Testis (tissue), 3 donors: ENCODE results near the gene FANCG. TPM values are rescaled to one million over a fixed set of nuclear protein-coding genes. Genes with fewer than 3 reads are reported as not detected.

Experiments used
- DNase-seq: peaks from one replicate; pipeline ENCODE4 v3.0.0-alpha.2; 2019
- H3K27ac ChIP-seq, 2 donors: fragments of 200-600 bp; sonication (generic); one replicate each; pipeline ENCODE4 v1.5.1; 2019
- H3K27me3 ChIP-seq: fragments of 200-600 bp; sonication (generic); one replicate; pipeline ENCODE4 v1.5.1; 2019
- H3K36me3 ChIP-seq: fragments of 200-600 bp; sonication (generic); one replicate; pipeline ENCODE4 v1.5.1; 2017; ENCODE audit warnings: low read depth; ENCODE audit errors: missing control alignments
- H3K4me1 ChIP-seq: fragments of 200-600 bp; sonication (generic); one replicate; pipeline ENCODE4 v1.5.1; 2019
- H3K4me3 ChIP-seq, 2 donors: fragments of 200-600 bp; sonication (generic); one replicate each; pipeline ENCODE4 v1.5.1; 2017 to 2019
- H3K9me3 ChIP-seq: fragments of 200-600 bp; sonication (generic); one replicate; pipeline ENCODE4 v1.5.1; 2017
- CTCF ChIP-seq, 3 experiments: fragments of 450-650 bp in 2 of 3; fragments of 200-600 bp in 1 of 3; sonication (generic) in 1 of 3; IDR thresholded peaks; one replicate each; pipeline ENCODE4 v1.5.1; 2016 to 2019; ENCODE audit warnings: antibody characterized with exemption in 3 of 3, mild to moderate bottlenecking in 2 of 3, moderate library complexity in 1 of 3
- POLR2A ChIP-seq: fragments of 450-650 bp; IDR thresholded peaks from one replicate; pipeline ENCODE4 v1.6.1; 2017; ENCODE audit warnings: antibody characterized with exemption, mild to moderate bottlenecking, moderate library complexity
- whole genome bisulfite sequencing, 2 donors: methylation state at CpG; one replicate each; pipeline ENCODE4 v1.1.5; 2018; 5-methylcytosine and 5-hydroxymethylcytosine counted together
- intact Hi-C: fragments of 100-400 bp; cut with DNase I; formaldehyde crosslinking; loops from one replicate; pipeline ENCODE4 v1.15.1; 2023; ENCODE audit warnings: low total_unique reads
- polyA plus RNA-seq: library from polyadenylated mRNA; stranded (reverse); fragments of 350-450 nt; fragmentation: Illumina TruSeq; extraction: RNeasy Lipid Tissue Mini Kit (QIAGEN cat#74804); gene quantifications from one replicate; pipeline ENCODE4 v1.2.3, GENCODE V29; 2014; ENCODE audit warnings: low read depth, low replicate concordance; ENCODE audit not compliant: insufficient read depth
- total RNA-seq, 2 donors: library from RNA; depleted of rRNA; stranded (reverse); fragments of >200 nt; gene quantifications; one replicate each; pipeline ENCODE4 v1.2.3, GENCODE V29; 2016

The FANCG gene
- total and polyA plus RNA-seq, 3 donors from 2014 or later: 25.5 to 57.2 (median 32.3) TPM

- DNase-seq: peak; percentile 54
- H3K4me1 ChIP-seq: peaks cover 41% of the 10 kb centered on the region
- TF ChIP-seq CTCF (IDR thresholded peaks at IDR 0.05) (no peak), POLR2A (no peak)
Measured at GRCh38 chr9:35114840-35115628, 35.3 kb upstream of the FANCG start.

DNA sequence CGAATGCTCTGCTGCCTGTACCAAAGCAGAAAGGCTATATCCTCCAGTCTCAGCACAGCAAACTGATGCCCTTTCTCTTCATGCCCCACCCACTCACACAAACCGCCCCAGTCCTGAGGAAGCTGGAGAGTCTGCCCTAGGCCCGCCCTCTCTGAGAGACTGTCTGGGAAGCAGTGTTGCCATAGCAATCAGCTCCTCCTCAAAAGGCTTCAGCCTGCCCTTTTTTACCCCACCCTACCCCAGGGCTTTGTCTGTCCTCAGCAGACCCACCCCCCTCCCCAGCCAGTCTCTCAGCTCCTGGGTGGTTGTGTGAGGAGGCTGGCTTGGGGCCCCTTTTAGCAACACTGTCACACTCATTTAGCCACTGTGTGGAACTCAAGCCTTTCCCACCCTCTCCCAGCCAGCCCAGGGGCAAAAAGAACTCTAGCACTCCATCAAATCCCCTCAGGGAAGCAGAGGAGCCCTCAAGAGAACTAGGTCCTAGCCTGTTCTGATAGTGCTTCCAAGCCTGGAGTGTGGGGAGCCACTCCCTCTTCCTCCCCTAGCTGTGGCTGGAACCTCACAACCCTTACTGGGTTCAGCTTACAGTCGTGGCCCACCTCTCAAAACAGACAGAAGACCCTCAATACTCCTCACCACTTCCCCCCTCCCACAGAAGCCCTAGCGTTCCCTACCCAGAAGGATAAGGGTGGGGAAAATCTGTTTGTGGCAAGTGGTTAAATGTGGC is 34.5 kb upstream of the FANCG start:
- intact Hi-C loops: loop anchor here (10.0 kb wide), 2 partner anchors 361 to 441 kb away; no protein-coding TSS in a partner anchor
- H3K27ac ChIP-seq: peak overlapping the region; percentile 69 to 94
- no peak for TF ChIP-seq POLR2A
- H3K4me1 ChIP-seq: peaks cover 41% of the 10 kb centered on the region
- H3K36me3 ChIP-seq: no peaks in the 10 kb centered on the region
- no peaks in the 10 kb centered on the region for H3K9me3 ChIP-seq
- 14 to 28% methylated on average over 4 to 5 of the region's 5 CpGs for WGBS, 2 donors
- H3K4me3 ChIP-seq: peak overlapping the region in 1 of 2 donors; percentile 65
- DNase-seq: peak; percentile 89
- no peaks in the 10 kb centered on the region for H3K27me3 ChIP-seq

More at GRCh38 chr9:35114840-35115628, 35.3 kb upstream of the FANCG start:
- Histone ChIP-seq H3K27me3 (no peaks in the 10 kb centered on the region), H3K27ac (peak overlapping the region; percentile 69 to 94), H3K36me3 (no peaks in the 10 kb centered on the region), H3K9me3 (no peaks in the 10 kb centered on the region), H3K4me3 (peak overlapping the region; percentile 50 to 65)
- intact Hi-C loops: loop anchor here (10.0 kb wide), 2 partner anchors 360 to 440 kb away; no protein-coding TSS in a partner anchor
- WGBS, 2 donors: 15 to 21% methylated on average over 9 to 12 of the region's 12 CpGs

DNA sequence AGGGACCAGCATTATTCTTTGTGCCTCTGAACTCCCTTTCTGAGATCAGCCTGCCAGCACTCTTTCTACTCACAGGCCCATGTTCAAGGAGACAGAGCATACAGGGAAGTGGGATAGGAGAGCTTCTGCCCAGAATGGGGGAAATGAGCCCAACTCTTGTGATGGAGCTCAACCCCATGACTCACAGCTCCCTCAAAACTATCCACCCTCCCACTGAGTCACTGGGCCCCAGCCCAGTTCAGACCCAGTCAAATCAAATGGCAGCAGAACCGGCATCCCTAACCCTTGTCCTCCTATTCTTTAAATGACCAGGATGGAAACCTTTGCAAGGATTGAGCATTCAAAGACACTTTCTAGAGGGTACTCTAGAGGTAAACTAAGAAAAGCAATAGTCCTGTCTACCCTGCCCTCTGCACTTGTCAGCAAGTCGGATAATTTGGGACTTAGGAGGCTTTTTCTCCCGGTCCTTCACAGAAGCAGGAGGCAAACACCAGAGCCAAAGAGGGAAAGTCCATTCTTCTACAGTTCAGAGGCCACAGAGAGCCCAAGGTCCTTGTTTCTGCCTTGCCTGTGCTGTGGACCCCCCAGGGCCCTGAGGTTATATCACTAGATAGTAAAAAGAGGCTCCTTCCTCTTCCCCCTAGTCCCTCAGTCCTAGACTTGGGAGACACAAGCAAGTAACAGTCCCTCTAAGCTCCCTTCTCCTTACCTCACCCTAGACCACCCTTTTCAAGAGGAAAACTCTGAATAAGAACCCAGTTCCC is 32.7 kb upstream of the FANCG start:
- peak overlapping the region; percentile 67 to 82 for H3K27ac ChIP-seq
- no peaks in the 10 kb centered on the region for H3K9me3 ChIP-seq
- peak; percentile 15 for DNase-seq
- WGBS, 2 donors: 73 to 74% methylated on average over 3 of the region's 3 CpGs
- no peak for TF ChIP-seq CTCF (IDR thresholded peaks at IDR 0.05)
- no peak for TF ChIP-seq POLR2A
- peaks cover 41% of the 10 kb centered on the region for H3K4me1 ChIP-seq
- no peak overlapping the region for H3K4me3 ChIP-seq
- no peaks in the 10 kb centered on the region for H3K36me3 ChIP-seq
- no peaks in the 10 kb centered on the region for H3K27me3 ChIP-seq
- intact Hi-C loops: loop anchor here (10.0 kb wide), 2 partner anchors 362 to 442 kb away; no protein-coding TSS in a partner anchor

DNA sequence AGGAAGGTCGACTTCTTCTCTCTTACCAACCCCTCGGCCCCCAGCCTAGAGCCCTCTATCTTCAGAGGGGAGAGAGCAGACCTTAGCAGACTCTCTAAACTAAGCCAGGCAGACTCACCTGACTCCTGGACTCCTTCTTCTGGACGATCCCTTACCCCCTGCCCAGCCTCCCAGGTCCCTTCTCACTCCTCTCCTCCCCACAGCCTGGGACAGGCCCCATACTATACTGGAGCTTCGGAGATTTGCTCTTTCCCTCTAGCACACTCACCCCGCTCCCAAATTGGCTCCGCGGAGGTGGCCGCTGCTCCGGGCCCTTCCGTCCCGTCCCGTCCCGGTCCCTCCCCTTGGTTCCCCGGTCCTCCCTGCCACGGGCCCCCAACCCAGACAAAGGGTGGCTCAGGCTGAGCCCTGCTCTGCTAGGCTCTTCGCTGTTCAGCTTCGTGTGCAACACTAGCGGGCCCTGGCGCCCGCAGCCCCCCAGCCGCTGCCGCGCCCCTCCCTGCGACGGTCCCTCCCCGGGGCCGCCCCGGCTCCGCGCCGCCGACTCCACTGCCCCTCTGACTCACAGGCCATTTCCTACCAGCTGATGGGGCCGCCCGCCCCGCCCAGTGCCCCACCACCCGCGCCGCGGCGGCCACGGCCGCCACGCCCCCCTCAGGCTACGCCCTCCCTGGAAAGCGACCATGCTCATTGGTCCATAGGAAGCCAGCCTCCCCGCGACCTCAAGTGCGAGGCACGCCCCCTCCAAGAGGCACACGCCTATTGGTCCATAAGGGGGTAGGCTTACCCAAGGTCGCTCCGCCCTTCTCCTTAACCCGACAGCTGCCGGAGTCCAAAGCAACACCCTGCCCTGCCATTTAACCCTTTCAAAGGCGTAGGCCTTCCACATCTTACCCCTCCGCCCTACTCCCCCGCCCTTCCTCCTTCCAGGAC is 31.5 kb upstream of the FANCG start:
- Histone ChIP-seq H3K27me3 (no peaks in the 10 kb centered on the region), H3K9me3 (no peaks in the 10 kb centered on the region), H3K4me3 (peak overlapping the region; percentile 77 to 78), H3K4me1 (peaks cover 37% of the 10 kb centered on the region), H3K36me3 (no peaks in the 10 kb centered on the region), H3K27ac (peak overlapping the region; percentile 67 to 82)
- DNase-seq: peak; percentile 99
- WGBS, 2 donors: 1 to 2% methylated on average over 24 to 30 of the region's 57 CpGs
- intact Hi-C loops: loop anchor here (10.0 kb wide), 2 partner anchors 364 to 444 kb away; no protein-coding TSS in a partner anchor
- TF ChIP-seq POLR2A: no peak
- TF ChIP-seq CTCF (IDR thresholded peaks at IDR 0.05): no peak
